ENCODE results near the gene PPP1R12A. TPM values are rescaled to one million over a fixed set of nuclear protein-coding genes. Genes with fewer than 3 reads are reported as not detected.
"Not testable (repeated sequence)": the region's sequence is repeated elsewhere in the genome, so short reads cannot be mapped to it uniquely, and the experiment has no call there.

Gene PPP1R12A
- total RNA-seq, 4 donors from 2014 or later, result 100 to 121 (median 113) TPM

DNA sequence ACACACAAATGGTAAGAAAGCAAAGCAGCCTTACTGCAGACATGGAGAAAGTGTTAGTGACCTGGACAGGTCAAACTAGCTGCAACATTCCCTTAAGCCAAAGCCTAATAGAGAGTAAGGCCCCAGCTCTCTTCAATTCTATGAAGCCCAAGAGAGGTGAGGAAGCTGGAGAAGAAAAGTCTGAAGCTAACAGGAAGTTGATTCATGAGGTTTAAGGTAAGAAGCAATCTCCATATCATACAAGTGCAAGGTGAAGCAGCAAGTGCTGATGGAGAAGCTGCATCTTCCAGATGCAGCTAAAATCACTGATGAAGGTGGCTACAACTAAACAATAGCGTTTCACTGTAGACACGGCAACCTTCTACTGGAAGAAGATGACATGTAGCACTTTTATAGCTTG, 53.5 kb downstream of the PPP1R12A start:
- WGBS, 2 donors (ENCODE audit: low coverage in 1 of 2), result 93% methylated on average over 2 of the region's 2 CpGs
- Histone ChIP-seq H3K4me1 (peaks cover 4 to 61% (median 8%) of the 10 kb centered on the region in 4 donors), H3K36me3 (no peaks in the 10 kb centered on the region), H3K4me3 (no peak overlapping the region), H3K27ac (no peak overlapping the region), H3K27me3 (no peaks in the 10 kb centered on the region), H3K9me3 (no peaks in the 10 kb centered on the region)
- TF ChIP-seq POLR2A (IDR thresholded peaks at IDR 0.05) (no peak), CTCF (IDR thresholded peaks at IDR 0.05) (no peak), EP300 (IDR thresholded peaks at IDR 0.05; ENCODE audit: low read depth) (no peak), POLR2AphosphoS5 (IDR thresholded peaks at IDR 0.05) (no peak)
- intact Hi-C loops (cut with DNase I; ENCODE audit: low total_unique reads) (no loop called here), in situ Hi-C loops (cut with MboI; ENCODE audit: low pct_ligation_motif_present in 1 of 4, low pct_unique_long_range_greater_than_20kb in 1 of 4, low sequenced_read_pairs in 3 of 4) (loop anchor here in 1 of 4 donors (25.0 kb wide), 1 partner anchor 306 kb away; no protein-coding TSS in a partner anchor)
- no peak for DNase-seq

DNA sequence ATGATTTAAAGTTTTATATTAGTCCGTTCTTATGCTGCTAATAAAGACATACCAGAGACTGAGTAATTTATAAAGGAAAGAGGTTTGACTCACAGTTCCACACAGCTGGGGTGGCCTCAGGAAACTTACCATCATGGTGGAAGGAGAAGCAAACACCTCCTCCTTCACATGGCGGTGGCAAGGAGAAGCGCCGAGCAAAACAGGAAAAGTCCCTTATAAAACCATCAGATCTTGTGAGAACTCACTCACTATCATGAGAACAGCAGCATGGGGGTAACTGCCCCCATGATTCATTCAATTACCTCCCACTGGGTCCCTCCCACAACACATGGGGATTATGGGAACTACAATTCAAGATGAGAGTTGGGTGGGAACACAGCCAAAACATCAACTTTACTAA, 56.4 kb downstream of the PPP1R12A start:
- H3K4me3 ChIP-seq; intact Hi-C loops (cut with DNase I; ENCODE audit: low total_unique reads); DNase-seq; H3K27me3 ChIP-seq; H3K9me3 ChIP-seq; H3K36me3 ChIP-seq; H3K27ac ChIP-seq: not testable (repeated sequence)
- 87 to 95% methylated on average over 4 of the region's 4 CpGs for WGBS, 2 donors (ENCODE audit: low coverage in 1 of 2)
- in situ Hi-C loops (cut with MboI; ENCODE audit: low pct_ligation_motif_present in 1 of 4, low pct_unique_long_range_greater_than_20kb in 1 of 4, low sequenced_read_pairs in 3 of 4), result loop anchor here in 1 of 4 donors (25.0 kb wide), 1 partner anchor 309 kb away; no protein-coding TSS in a partner anchor
- H3K4me1 ChIP-seq, result peaks cover 3 to 45% (median 7%) of the 10 kb centered on the region in 4 donors

- no peak overlapping the region for H3K27ac ChIP-seq
- DNase-seq, result no peak
- peaks cover 0 to 2% (median 0%) of the 10 kb centered on the region in 4 donors for H3K36me3 ChIP-seq
- H3K27me3 ChIP-seq, result no peaks in the 10 kb centered on the region
- peaks cover 0 to 47% (median 6%) of the 10 kb centered on the region in 4 donors for H3K4me1 ChIP-seq
- intact Hi-C loops (cut with DNase I; ENCODE audit: low total_unique reads), result no loop called here
- no peak overlapping the region for H3K4me3 ChIP-seq
- TF ChIP-seq CTCF (IDR thresholded peaks at IDR 0.05) (no peak), EP300 (IDR thresholded peaks at IDR 0.05; ENCODE audit: low read depth) (no peak), POLR2A (IDR thresholded peaks at IDR 0.05) (no peak), POLR2AphosphoS5 (IDR thresholded peaks at IDR 0.05) (no peak)
- no peaks in the 10 kb centered on the region for H3K9me3 ChIP-seq
- in situ Hi-C loops (cut with MboI; ENCODE audit: low pct_ligation_motif_present in 1 of 4, low pct_unique_long_range_greater_than_20kb in 1 of 4, low sequenced_read_pairs in 3 of 4), result loop anchor here in 1 of 4 donors (25.0 kb wide), 1 partner anchor 310 kb away; no protein-coding TSS in a partner anchor
- 92 to 98% methylated on average over 8 of the region's 8 CpGs for WGBS, 2 donors (ENCODE audit: low coverage in 1 of 2)
Measured at GRCh38 chr12:79877246-79877645, 57.7 kb downstream of the PPP1R12A start.

GRCh38 chr12:79874665-79875064, 60.2 kb downstream of the PPP1R12A start:
- Histone ChIP-seq H3K36me3 (peaks cover 0 to 10% (median 0%) of the 10 kb centered on the region in 4 donors), H3K4me3 (no peak overlapping the region), H3K27me3 (no peaks in the 10 kb centered on the region), H3K4me1 (peaks cover 0 to 51% (median 9%) of the 10 kb centered on the region in 4 donors), H3K27ac (no peak overlapping the region), H3K9me3 (no peaks in the 10 kb centered on the region)
- TF ChIP-seq CTCF (IDR thresholded peaks at IDR 0.05), result no peak
- no peak for TF ChIP-seq EP300 (IDR thresholded peaks at IDR 0.05; ENCODE audit: low read depth)
- TF ChIP-seq POLR2A (IDR thresholded peaks at IDR 0.05), result no peak
- TF ChIP-seq POLR2AphosphoS5 (IDR thresholded peaks at IDR 0.05), result no peak
- no peak for DNase-seq
- intact Hi-C loops (cut with DNase I; ENCODE audit: low total_unique reads) (no loop called here), in situ Hi-C loops (cut with MboI; ENCODE audit: low pct_ligation_motif_present in 1 of 4, low pct_unique_long_range_greater_than_20kb in 1 of 4, low sequenced_read_pairs in 3 of 4) (loop anchor here in 1 of 4 donors (25.0 kb wide), 1 partner anchor 313 kb away; no protein-coding TSS in a partner anchor)

- H3K27ac ChIP-seq, result no peak overlapping the region
- no peak overlapping the region for H3K4me3 ChIP-seq
- no peaks in the 10 kb centered on the region for H3K27me3 ChIP-seq
- TF ChIP-seq CTCF (IDR thresholded peaks at IDR 0.05) (no peak), POLR2AphosphoS5 (IDR thresholded peaks at IDR 0.05) (no peak), POLR2A (IDR thresholded peaks at IDR 0.05) (no peak), EP300 (IDR thresholded peaks at IDR 0.05; ENCODE audit: low read depth) (no peak)
- H3K36me3 ChIP-seq, result peaks cover 0 to 10% (median 3%) of the 10 kb centered on the region in 4 donors
- in situ Hi-C loops (cut with MboI; ENCODE audit: low pct_ligation_motif_present in 1 of 4, low pct_unique_long_range_greater_than_20kb in 1 of 4, low sequenced_read_pairs in 3 of 4) (no loop called here), intact Hi-C loops (cut with DNase I; ENCODE audit: low total_unique reads) (no loop called here)
- no peaks in the 10 kb centered on the region for H3K9me3 ChIP-seq
- WGBS, 2 donors (ENCODE audit: low coverage in 1 of 2), result 0 to 45% methylated on average over 1 to 2 of the region's 2 CpGs
- no peak for DNase-seq
- peaks cover 0 to 55% (median 9%) of the 10 kb centered on the region in 4 donors for H3K4me1 ChIP-seq
Measured at GRCh38 chr12:79873201-79873600, 61.7 kb downstream of the PPP1R12A start.

Measured in transverse colon (tissue), 4 donors.